RWPE2 (cell line): ENCODE measurements around the gene SGMS1.
"Not testable (repeated sequence)": the region's sequence is repeated elsewhere in the genome, so short reads cannot be mapped to it uniquely, and the experiment has no call there.

ENCODE experiments used
- ATAC-seq: fragments of 200-7000 bp; cut with Tn5 transposase; 3 replicates; pipeline ENCODE4 v1.9.1; 2021; ENCODE audit warnings: low read depth
- DNase-seq: peaks from one replicate; pipeline ENCODE4 v3.0.0-alpha.2; 2020; ENCODE audit warnings: low spot score
- H3K27ac ChIP-seq: fragments of 450-650 bp; 2 replicates; pipeline ENCODE4 v1.5.1; 2017; ENCODE audit warnings: mild to moderate bottlenecking; ENCODE audit not compliant: poor library complexity, severe bottlenecking
- H3K27me3 ChIP-seq: fragments of 250-450 bp; sonication (Bioruptor Pico); 2 replicates; pipeline ENCODE4 v1.5.1; 2021; ENCODE audit warnings: mild to moderate bottlenecking, moderate library complexity; ENCODE audit not compliant: insufficient read depth, poor library complexity, severe bottlenecking
- H3K36me3 ChIP-seq: fragments of 250-450 bp; sonication (Bioruptor Pico); 2 replicates; pipeline ENCODE4 v1.5.1; 2020; ENCODE audit warnings: low read depth, mild to moderate bottlenecking, moderate library complexity
- H3K4me1 ChIP-seq: fragments of 250-450 bp; sonication (Bioruptor Pico); 2 replicates; pipeline ENCODE4 v1.5.1; 2021; ENCODE audit warnings: mild to moderate bottlenecking, moderate library complexity; ENCODE audit not compliant: insufficient read depth, poor library complexity, severe bottlenecking
- H3K4me3 ChIP-seq: fragments of 250-450 bp; sonication (Bioruptor Pico); 2 replicates; pipeline ENCODE4 v1.5.1; 2021; ENCODE audit warnings: mild to moderate bottlenecking, moderate library complexity; ENCODE audit not compliant: severe bottlenecking
- H3K9me3 ChIP-seq: fragments of 250-450 bp; sonication (Bioruptor Pico); 2 replicates; pipeline ENCODE4 v1.5.1; 2021; ENCODE audit warnings: mild to moderate bottlenecking, moderate library complexity; ENCODE audit not compliant: severe bottlenecking
- TF ChIP-seq, protein P1 (sequence below): fragments of 450-650 bp; IDR thresholded peaks from one replicate; pipeline ENCODE4 v1.5.1; 2017; ENCODE audit warnings: mild to moderate bottlenecking, moderate library complexity; ENCODE audit not compliant: poor library complexity, severe bottlenecking

The SGMS1 gene

GRCh38 chr10:50503661-50504320, 120.0 kb downstream of the SGMS1 start:
- Histone ChIP-seq H3K4me3 (no peak overlapping the region), H3K27ac (peak overlapping the region; percentile 38), H3K27me3 (no peaks in the 10 kb centered on the region), H3K9me3 (no peaks in the 10 kb centered on the region), H3K36me3 (no peaks in the 10 kb centered on the region), H3K4me1 (peaks cover 23% of the 10 kb centered on the region)
- peak; percentile 98 for ATAC-seq
- peak; percentile 83 for DNase-seq
- TF ChIP-seq, protein P1, sequence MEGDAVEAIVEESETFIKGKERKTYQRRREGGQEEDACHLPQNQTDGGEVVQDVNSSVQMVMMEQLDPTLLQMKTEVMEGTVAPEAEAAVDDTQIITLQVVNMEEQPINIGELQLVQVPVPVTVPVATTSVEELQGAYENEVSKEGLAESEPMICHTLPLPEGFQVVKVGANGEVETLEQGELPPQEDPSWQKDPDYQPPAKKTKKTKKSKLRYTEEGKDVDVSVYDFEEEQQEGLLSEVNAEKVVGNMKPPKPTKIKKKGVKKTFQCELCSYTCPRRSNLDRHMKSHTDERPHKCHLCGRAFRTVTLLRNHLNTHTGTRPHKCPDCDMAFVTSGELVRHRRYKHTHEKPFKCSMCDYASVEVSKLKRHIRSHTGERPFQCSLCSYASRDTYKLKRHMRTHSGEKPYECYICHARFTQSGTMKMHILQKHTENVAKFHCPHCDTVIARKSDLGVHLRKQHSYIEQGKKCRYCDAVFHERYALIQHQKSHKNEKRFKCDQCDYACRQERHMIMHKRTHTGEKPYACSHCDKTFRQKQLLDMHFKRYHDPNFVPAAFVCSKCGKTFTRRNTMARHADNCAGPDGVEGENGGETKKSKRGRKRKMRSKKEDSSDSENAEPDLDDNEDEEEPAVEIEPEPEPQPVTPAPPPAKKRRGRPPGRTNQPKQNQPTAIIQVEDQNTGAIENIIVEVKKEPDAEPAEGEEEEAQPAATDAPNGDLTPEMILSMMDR = no peak

- not testable (repeated sequence) for DNase-seq, H3K9me3 ChIP-seq, H3K27me3 ChIP-seq, H3K36me3 ChIP-seq, ATAC-seq, H3K4me3 ChIP-seq
- peak overlapping the region; percentile 38 for H3K27ac ChIP-seq
- peaks cover 23% of the 10 kb centered on the region for H3K4me1 ChIP-seq
Observed at GRCh38 chr10:50503156-50503555, 120.6 kb downstream of the SGMS1 start.

DNA sequence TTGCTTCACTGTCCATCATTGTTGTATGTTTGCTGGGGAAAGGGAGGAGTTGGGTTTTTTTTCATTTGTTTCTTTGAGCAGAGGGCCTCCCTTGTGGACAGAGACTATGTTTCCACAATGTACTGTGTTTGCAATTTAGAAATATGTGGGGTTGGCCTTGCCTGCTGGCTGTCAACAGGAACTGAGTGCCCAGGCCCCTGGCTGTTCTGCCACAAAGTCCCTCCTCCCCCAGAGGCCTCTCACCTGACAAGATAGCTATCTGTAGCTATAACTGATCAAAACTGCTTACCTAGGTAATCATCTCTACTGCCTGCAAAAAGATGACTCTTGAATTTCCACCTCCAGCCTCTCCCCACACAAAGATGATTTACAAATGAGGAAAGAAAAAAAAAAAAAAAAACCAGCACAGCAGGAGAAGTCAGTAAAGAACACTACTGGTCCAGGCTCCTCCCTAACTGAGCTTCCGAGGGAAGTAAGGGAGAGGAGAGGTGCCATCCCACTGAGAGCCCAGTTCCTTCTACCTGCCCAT, 121.8 kb downstream of the SGMS1 start:
- ATAC-seq = no peak
- no peak for DNase-seq
- H3K9me3 ChIP-seq = no peaks in the 10 kb centered on the region
- peaks cover 28% of the 10 kb centered on the region for H3K4me1 ChIP-seq
- no peaks in the 10 kb centered on the region for H3K27me3 ChIP-seq
- H3K36me3 ChIP-seq = no peaks in the 10 kb centered on the region
- TF ChIP-seq, protein P1 = no peak
- no peak overlapping the region for H3K4me3 ChIP-seq
- peak overlapping the region; percentile 10 for H3K27ac ChIP-seq

DNA sequence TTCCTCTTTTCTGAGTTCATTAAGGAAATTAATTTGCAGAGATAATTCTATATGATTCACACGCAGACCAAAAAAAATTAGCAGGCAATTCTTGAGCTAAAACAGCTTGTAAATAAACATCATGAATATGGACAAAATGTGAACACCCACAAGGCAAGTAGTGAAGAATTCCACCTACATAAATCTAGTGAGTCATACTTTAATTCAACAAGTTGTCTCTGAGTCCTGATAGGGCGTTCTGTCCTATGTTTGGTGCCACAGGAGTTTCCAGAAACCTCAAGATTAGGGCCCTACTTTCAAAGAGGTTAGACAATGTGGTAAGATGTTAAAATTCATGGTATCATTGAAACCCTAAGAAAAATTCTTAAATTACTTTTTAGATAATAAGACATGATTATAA, 122.3 kb downstream of the SGMS1 start:
- DNase-seq (no peak), ATAC-seq (0 out of 3 replicates have a peak, but pooled peaks have one; percentile 40)
- H3K9me3 ChIP-seq = no peaks in the 10 kb centered on the region
- H3K27me3 ChIP-seq = no peaks in the 10 kb centered on the region
- H3K4me3 ChIP-seq = no peak overlapping the region
- H3K36me3 ChIP-seq = no peaks in the 10 kb centered on the region
- H3K4me1 ChIP-seq = peaks cover 28% of the 10 kb centered on the region
- peak overlapping the region; percentile 10 for H3K27ac ChIP-seq
- TF ChIP-seq, protein P1 = no peak

DNA sequence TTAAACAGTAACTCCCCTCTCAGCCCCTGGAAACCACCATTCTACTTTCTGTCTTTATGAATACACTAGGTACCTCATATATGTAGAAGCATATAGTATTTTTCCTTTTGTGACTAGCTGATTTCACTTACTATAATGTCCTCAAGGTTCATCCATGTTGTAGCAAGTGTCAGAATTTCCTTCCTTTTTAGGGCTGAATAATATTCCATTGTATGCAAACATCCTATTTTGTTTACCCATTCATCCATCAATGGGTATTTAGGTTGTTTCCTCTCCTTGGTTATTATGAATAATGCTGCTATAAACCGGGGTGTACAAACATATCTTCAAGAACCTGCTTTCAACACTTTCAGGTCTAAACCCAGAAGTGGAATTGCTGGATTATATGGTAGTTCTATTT, 125.3 kb downstream of the SGMS1 start:
- no peaks in the 10 kb centered on the region for H3K9me3 ChIP-seq
- peaks cover 16% of the 10 kb centered on the region for H3K4me1 ChIP-seq
- ATAC-seq (no peak), DNase-seq (no peak)
- no peaks in the 10 kb centered on the region for H3K27me3 ChIP-seq
- H3K4me3 ChIP-seq = no peak overlapping the region
- TF ChIP-seq, protein P1 = no peak
- H3K36me3 ChIP-seq = no peaks in the 10 kb centered on the region
- H3K27ac ChIP-seq = no peak overlapping the region
